Activated CD4-positive, alpha-beta T cell treated with anti-CD3 and anti-CD28 coated beads, Interleukin-2, Interleukin-4, amounts not matched to agents 100 ng/mL and 50 ng/mL, durations not matched to agents 16 hours and 8 hours (primary cell): ENCODE measurements around the gene SCARB1.

Experiments used
- DNase-seq: peaks from one replicate; pipeline ENCODE4 v3.0.0-alpha.2; 2020; ENCODE audit warnings: low spot score

SCARB1 gene

GRCh38 chr12:124745891-124746570 is 117.6 kb downstream of the SCARB1 start:
- DNase-seq: no peak

- DNase-seq: no peak
Measured at GRCh38 chr12:124745465-124745890, 118.2 kb downstream of the SCARB1 start.

- no peak for DNase-seq
Measured at GRCh38 chr12:124744659-124745464, 118.8 kb downstream of the SCARB1 start.

- DNase-seq: no peak
Measured at GRCh38 chr12:124744273-124744640, 119.4 kb downstream of the SCARB1 start.

- no peak for DNase-seq
Measured at GRCh38 chr12:124743479-124744272, 120.0 kb downstream of the SCARB1 start.

GRCh38 chr12:124742678-124743077 is 121.0 kb downstream of the SCARB1 start:
- no peak for DNase-seq

GRCh38 chr12:124742111-124742510 is 121.6 kb downstream of the SCARB1 start:
- DNase-seq: no peak

GRCh38 chr12:124741211-124741610 is 122.5 kb downstream of the SCARB1 start:
- no peak for DNase-seq

- no peak for DNase-seq
Measured at GRCh38 chr12:124740691-124741137, 123.0 kb downstream of the SCARB1 start.

GRCh38 chr12:124739953-124740561 is 123.6 kb downstream of the SCARB1 start:
- no peak for DNase-seq

GRCh38 chr12:124738636-124739467 is 124.8 kb downstream of the SCARB1 start:
- no peak for DNase-seq

GRCh38 chr12:124737772-124738635 is 125.7 kb downstream of the SCARB1 start:
- no peak for DNase-seq

GRCh38 chr12:124737040-124737419 is 126.6 kb downstream of the SCARB1 start:
- DNase-seq: no peak

GRCh38 chr12:124736115-124737039 is 127.3 kb downstream of the SCARB1 start:
- no peak for DNase-seq

- no peak for DNase-seq
Measured at GRCh38 chr12:124734224-124734788, 129.4 kb downstream of the SCARB1 start.

GRCh38 chr12:124733086-124733485 is 130.6 kb downstream of the SCARB1 start:
- no peak for DNase-seq

- no peak for DNase-seq
Measured at GRCh38 chr12:124732275-124733075, 131.2 kb downstream of the SCARB1 start.

GRCh38 chr12:124731869-124732268 is 131.8 kb downstream of the SCARB1 start:
- DNase-seq: no peak
